Mesodermal cell (in vitro differentiated cells): Measurements from ENCODE around the gene TNFRSF21.

Source experiments
- H3K27ac ChIP-seq: 2 replicates; pipeline ENCODE4 v1.7.0; 2013; ENCODE audit warnings: mild to moderate bottlenecking, low read depth, low read length, moderate library complexity; ENCODE audit not compliant: severe bottlenecking
- H3K36me3 ChIP-seq: 2 replicates; pipeline ENCODE4 v1.7.1; 2013; ENCODE audit warnings: mild to moderate bottlenecking, low read length, moderate library complexity; ENCODE audit not compliant: control insufficient read depth, insufficient read depth
- H3K4me1 ChIP-seq: one replicate; pipeline ENCODE4 v1.7.1; 2013; ENCODE audit warnings: mild to moderate bottlenecking, low read length; ENCODE audit not compliant: insufficient read depth, control insufficient read depth, poor library complexity, severe bottlenecking
- H3K4me3 ChIP-seq: 2 replicates; pipeline ENCODE4 v1.7.0; 2013; ENCODE audit warnings: low read length, control low read depth, mild to moderate bottlenecking; ENCODE audit not compliant: insufficient read depth, poor library complexity, severe bottlenecking; ENCODE audit errors: extremely low read depth
- H3K9me3 ChIP-seq: 2 replicates; pipeline ENCODE4 v1.7.1; 2013; ENCODE audit warnings: mild to moderate bottlenecking, low read length, moderate library complexity; ENCODE audit not compliant: control insufficient read depth
- WGBS, 2 experiments: methylation state at CpG; one replicate each; pipeline ENCODE4 v1.1.5; 2013; ENCODE audit warnings: missing lambda C conversion rate in 2 of 2; ENCODE audit not compliant: insufficient coverage in 2 of 2; 5-methylcytosine and 5-hydroxymethylcytosine counted together

Gene TNFRSF21

DNA sequence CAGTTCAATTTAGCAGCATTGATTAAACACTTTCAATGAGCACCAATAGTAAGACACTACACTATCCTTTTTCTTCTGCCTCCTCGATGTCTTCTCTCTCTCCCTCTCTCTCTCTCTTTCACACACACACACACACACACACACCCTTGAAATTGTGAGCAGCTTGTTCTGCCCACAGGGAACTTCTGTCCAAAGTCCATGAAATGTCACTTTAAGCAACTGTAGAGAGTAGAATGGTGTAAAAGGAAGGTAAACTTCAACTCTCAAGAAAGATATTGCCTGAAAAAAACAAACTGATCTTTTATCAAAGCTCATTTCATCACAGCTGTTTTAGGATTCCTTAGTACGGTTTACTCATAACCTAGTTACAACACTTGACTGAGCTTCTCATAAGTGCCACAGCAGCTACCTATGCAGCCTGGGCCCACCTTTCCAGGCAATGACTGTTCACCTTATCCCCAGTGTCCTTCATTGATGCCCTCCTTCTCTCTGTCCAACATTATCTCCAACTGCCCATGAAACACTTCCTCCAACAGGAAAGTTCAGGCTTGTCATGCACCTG lies 107.0 kb downstream of the TNFRSF21 start:
- Histone ChIP-seq H3K4me3 (no peak overlapping the region), H3K27ac (no peak overlapping the region), H3K9me3 (no peaks in the 10 kb centered on the region), H3K4me1 (peaks cover 4% of the 10 kb centered on the region), H3K36me3 (no peaks in the 10 kb centered on the region)
- 94% methylated on average over 1 to 2 of the region's 2 CpGs for WGBS, 2 experiments

DNA sequence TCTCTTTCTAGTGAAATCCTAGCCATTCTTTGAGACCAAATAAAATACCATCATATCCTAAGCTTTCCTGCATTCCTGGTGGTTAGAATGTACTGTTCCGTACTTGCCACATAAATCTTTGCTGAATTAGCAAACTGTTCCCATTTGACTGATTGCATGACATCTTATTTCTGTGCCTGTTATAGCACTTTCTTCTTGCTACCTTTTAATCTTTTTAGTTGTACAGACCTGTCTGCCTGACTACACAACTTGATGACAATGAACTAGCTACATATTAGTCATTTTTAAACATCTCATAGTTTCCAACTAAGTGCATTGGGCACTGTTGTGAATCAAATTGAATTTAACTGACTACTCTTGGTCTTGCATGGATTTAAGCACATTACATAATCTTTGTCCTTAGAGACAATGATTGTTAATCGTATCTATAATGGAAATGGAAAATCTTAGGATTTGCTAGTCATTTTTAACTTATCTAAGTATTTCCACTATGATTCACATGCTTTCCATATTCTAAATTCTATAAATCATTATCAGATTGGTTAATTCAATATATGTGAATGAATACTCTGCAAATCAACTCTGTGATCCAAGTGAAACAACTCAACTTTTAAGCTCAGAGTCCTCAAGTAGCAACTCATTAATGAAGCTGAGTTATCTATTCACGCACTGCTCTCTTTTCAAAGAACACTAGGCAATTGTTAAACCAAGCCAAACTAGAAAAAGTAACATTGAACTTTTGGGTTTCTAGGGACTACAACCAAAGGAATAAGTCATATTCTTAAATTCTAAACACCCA lies 109.0 kb downstream of the TNFRSF21 start:
- Histone ChIP-seq H3K4me3 (no peak overlapping the region), H3K4me1 (peaks cover 5% of the 10 kb centered on the region)
- 87 to 100% methylated on average over 1 to 2 of the region's 3 CpGs for WGBS, 2 experiments

DNA sequence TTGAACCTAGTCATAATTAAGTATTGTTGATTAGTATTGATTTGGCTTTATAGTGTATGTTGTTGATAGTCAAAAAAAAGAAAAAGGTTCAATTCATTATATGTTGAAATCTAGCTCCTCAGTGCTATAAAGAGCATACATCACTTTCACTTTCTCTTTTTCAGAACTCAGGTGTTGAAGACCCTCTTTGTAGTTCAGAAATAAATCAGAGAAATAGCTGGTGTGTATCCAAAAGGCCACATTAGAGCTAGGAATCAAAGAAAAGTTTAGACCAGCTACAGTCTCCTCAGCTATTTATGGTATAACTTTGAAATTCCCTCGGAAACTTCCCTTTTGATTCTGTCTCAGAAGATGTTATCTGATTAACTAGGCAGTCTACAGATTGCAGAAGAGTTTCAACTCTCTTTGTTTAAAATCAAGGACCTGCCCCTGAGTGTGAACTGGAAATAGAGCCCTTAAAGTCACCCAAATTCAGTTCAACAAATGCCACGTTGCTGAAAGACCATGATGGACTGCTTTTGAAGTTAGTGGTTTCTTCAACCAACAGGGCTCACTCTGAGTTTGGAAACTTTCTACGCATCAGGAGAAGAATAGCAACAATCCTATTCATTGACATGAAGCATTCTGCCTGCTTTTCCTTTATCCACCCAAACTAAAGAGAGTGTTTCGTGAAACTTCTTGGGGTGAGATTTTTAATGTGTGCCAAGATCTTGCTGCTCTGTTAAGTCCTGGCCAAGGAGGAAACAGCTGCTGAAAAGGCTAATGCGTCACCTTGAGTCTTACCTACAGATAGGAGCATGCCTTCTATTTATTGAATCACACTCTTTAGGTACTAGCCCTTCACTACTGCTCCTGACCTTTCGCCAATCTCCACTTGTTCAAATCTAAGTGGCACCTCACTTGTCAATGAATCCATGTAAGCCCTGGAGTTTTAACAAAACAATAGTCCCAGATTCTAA lies 111.7 kb downstream of the TNFRSF21 start:
- Histone ChIP-seq H3K36me3 (no peaks in the 10 kb centered on the region), H3K4me3 (no peak overlapping the region), H3K9me3 (no peaks in the 10 kb centered on the region), H3K27ac (no peak overlapping the region), H3K4me1 (peaks cover 5% of the 10 kb centered on the region)
- WGBS, 2 experiments = 83 to 95% methylated on average over 2 to 3 of the region's 6 CpGs

More for the DNA sequence above, 109.0 kb downstream of the TNFRSF21 start:
- Histone ChIP-seq H3K27ac (no peak overlapping the region), H3K9me3 (no peaks in the 10 kb centered on the region), H3K36me3 (no peaks in the 10 kb centered on the region)

DNA sequence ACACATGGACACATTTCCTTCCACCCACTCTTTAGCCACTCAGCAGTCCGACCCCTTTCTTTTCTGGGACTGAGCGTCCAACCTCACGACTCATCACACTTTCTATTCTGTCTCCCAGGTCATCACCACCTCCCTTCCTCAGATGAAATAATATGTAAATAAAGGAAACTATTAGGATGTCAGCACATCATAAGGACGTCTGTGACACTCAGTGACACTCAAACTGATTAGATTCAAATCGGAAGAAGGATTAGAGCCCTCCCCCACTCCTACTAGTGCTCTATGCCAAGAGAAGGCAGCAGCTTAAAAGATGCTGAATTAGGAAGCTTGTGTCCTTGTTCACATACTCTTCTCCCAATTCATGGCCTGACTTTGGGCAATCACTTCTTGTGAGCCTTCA lies 113.6 kb downstream of the TNFRSF21 start:
- WGBS, 2 experiments = 100% methylated on average over 1 of the region's 5 CpGs
- Histone ChIP-seq H3K4me3 (no peak overlapping the region), H3K36me3 (no peaks in the 10 kb centered on the region), H3K27ac (no peak overlapping the region), H3K9me3 (no peaks in the 10 kb centered on the region), H3K4me1 (peaks cover 5% of the 10 kb centered on the region)

DNA sequence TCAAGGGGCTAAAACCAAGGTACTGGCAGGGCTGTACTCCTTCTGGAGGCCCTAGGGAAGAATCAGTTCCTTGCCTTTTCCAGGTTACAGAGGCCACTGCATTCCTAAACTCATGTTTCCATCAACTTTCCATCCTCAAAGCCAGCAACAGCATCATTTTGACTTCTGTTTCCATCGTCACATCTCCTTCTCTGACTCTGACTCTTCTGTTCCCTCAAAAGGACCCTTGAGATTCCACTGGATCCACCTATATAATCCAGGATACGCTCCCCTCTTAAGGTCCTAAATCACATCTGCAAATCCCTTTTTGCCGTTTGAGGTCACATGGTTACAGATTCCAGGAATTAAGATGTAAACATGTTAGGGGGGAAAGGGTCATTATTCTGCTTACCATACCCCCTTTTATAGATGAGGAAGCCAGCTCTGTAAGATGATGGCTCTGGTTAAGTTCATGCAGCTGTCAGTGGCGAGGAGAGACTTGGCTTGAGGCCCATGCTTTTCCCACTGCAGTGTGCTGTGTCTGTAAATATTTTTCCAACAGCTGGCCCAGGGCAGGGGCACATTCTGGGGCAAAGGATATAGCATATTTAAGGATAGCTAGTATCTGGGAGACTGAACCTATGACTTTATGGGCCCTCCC lies 114.6 kb downstream of the TNFRSF21 start:
- 91 to 100% methylated on average over 1 to 2 of the region's 4 CpGs for WGBS, 2 experiments
- Histone ChIP-seq H3K4me3 (no peak overlapping the region), H3K36me3 (no peaks in the 10 kb centered on the region), H3K27ac (no peak overlapping the region), H3K9me3 (no peaks in the 10 kb centered on the region), H3K4me1 (peaks cover 5% of the 10 kb centered on the region)

DNA sequence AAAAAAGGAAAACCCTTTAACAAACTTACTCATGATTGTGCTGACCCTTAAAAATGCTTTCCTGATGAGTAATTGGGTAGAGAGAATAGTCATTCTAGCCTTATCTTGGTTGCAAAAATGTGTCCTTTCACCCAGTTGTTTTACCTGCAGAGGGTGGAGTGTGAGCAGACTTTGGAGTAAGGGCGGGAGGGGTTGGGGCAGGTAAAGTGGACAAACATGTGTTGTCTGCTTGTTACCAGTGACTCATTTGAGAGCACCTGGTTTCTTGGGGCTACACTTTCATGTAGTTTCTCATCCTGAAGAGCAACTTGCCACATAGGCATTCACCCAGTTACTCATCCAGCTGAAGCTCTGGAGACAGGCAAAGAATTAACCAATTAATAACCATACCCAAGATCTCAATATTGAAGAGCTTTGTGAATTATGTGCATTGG lies 121.1 kb downstream of the TNFRSF21 start:
- no peak overlapping the region for H3K27ac ChIP-seq
- WGBS, 2 experiments = 83% methylated on average over 1 of the region's 1 CpG; no CpG with 5 or more reads in 1 of the 2 experiments
- no peaks in the 10 kb centered on the region for H3K36me3 ChIP-seq
- H3K4me3 ChIP-seq = no peak overlapping the region
- H3K4me1 ChIP-seq = peaks cover 24% of the 10 kb centered on the region
- no peaks in the 10 kb centered on the region for H3K9me3 ChIP-seq

DNA sequence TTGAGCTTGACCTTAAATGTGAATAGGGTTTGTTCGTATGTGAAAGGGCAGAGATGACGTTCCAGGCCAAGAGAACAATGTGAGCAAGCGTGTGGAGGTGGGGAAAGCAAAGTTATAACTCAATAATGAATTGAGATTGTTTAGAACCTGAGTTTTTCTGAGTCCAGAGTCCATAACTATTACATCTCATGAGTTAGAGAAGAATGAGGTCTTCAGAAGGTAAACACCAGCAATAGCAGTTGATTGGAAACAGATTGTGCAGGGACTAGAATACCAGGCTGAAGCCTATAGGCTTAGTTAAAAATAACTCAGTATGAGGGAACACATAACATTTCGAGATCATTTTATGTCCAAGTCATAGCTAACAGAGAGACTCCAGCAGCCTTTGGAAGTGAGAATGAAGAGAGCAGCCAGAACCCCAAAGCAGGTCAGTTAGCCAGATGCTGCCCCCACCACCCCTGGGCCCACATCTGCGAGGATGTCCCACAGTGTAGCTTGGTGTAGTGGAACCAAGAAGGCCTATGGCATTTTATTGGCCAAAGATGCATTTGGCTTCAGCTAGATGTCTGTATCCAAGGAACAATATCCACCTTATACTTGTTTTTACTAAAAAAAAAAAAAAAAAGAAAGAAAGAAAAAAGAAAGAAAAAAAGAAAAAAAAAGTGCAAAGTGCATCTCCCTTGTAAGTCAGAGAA lies 121.7 kb downstream of the TNFRSF21 start:
- H3K27ac ChIP-seq = peak overlapping the region; percentile 57

DNA sequence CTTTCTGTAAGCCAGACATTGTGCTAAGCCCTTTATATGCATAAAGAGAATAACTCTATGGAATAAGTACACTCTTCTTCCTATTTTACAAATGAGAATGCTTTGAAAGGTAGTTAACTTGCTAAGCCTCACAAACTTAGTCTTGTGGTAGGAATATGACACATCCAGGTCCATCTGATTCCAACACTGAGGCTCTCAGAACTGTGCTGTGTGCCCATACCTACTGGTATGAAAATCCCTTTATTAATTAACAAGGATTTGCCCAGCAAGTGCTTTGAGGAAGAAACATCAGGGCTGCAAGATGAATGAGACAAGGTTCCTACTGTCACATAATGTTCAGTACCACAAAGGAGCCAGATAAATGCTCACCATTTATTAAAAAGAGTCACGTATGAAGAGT lies 122.6 kb downstream of the TNFRSF21 start:
- Histone ChIP-seq H3K9me3 (no peaks in the 10 kb centered on the region), H3K27ac (no peak overlapping the region), H3K4me1 (peaks cover 24% of the 10 kb centered on the region), H3K36me3 (no peaks in the 10 kb centered on the region), H3K4me3 (no peak overlapping the region)
- WGBS, 2 experiments = no CpG with 5 or more reads among the region's 1 CpG

More for the DNA sequence above, 121.7 kb downstream of the TNFRSF21 start:
- H3K9me3 ChIP-seq = no peaks in the 10 kb centered on the region
- H3K36me3 ChIP-seq = no peaks in the 10 kb centered on the region
- peaks cover 24% of the 10 kb centered on the region for H3K4me1 ChIP-seq
- 88 to 91% methylated on average over 1 to 4 of the region's 5 CpGs for WGBS, 2 experiments
- H3K4me3 ChIP-seq = no peak overlapping the region

DNA sequence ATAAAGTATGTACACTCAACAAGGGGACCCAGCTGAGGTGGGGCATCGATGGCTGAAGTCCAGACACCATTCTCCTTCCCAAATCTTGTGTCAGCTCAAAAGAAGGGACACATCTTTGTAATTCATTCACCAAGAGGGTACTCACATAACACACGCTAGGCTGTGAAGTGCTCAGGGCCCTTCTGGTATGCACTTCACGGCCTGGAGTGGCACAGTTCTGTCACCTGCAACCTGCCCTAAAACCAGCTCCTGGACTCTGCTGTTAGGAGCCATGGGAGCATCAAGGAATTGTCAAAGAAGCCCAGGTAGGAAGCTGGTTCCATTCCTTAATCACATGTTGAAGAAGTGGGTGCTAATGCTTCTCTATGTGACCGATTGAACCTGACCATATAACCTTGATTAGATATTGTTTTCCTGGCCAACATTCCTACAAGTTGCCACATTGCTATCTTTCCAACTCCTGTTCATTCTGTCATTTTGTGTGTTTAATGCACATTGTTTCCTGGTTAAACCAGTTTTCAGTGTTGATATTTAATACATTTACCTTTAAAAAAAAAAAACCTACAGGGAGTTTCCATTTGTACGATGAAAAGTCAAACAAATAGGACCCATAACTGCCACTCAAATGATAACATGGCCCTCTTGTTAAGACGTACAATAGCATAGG lies 127.3 kb downstream of the TNFRSF21 start:
- H3K27ac ChIP-seq = no peak overlapping the region
- WGBS, 2 experiments = 91 to 93% methylated on average over 4 to 5 of the region's 6 CpGs
- H3K4me1 ChIP-seq = peaks cover 11% of the 10 kb centered on the region
- no peaks in the 10 kb centered on the region for H3K36me3 ChIP-seq
- no peaks in the 10 kb centered on the region for H3K9me3 ChIP-seq
- no peak overlapping the region for H3K4me3 ChIP-seq
